GM18873 (cell line): Measurements from ENCODE around the gene ZNF593.

ENCODE experiments used
- ATAC-seq: cut with Tn5 transposase; IDR thresholded peaks from one replicate; pipeline ENCODE4 v1.9.1; 2021; ENCODE audit warnings: mild to moderate bottlenecking, moderate library complexity, moderate number of reproducible peaks; ENCODE audit not compliant: unreplicated experiment, low FRiP score

ZNF593 gene

GRCh38 chr1:26197813-26198212 lies 28.1 kb downstream of the ZNF593 start:
- no peak for ATAC-seq

- ATAC-seq, result no peak
These were observed 30.7 kb downstream of the ZNF593 start for GRCh38 chr1:26200413-26200812.

- ATAC-seq, result no peak
These were observed 34.1 kb downstream of the ZNF593 start for GRCh38 chr1:26203642-26204318.

GRCh38 chr1:26210147-26210870 lies 40.6 kb downstream of the ZNF593 start:
- ATAC-seq, result no peak

GRCh38 chr1:26212726-26213125 lies 43.0 kb downstream of the ZNF593 start:
- no peak for ATAC-seq

GRCh38 chr1:26213335-26213905 lies 43.7 kb downstream of the ZNF593 start:
- no peak for ATAC-seq

GRCh38 chr1:26215246-26215645 lies 45.5 kb downstream of the ZNF593 start:
- no peak for ATAC-seq

- no peak for ATAC-seq
These were observed 49.3 kb downstream of the ZNF593 start for GRCh38 chr1:26218906-26219494.
